Tibial nerve (tissue), 4 donors: Measurements from ENCODE around the gene EIF4E. TPM values are rescaled to one million over a fixed set of nuclear protein-coding genes. Genes with fewer than 3 reads are reported as not detected.
A peak's percentile ranks its signal among the peaks of the same experiment; 100 is the strongest.
"Not testable (repeated sequence)": the region's sequence is repeated elsewhere in the genome, so short reads cannot be mapped to it uniquely, and the experiment has no call there.

Source experiments
- DNase-seq, 2 donors: peaks; one replicate each; pipeline ENCODE4 v3.0.0-alpha.2; 2019; ENCODE audit warnings: low spot score in 2 of 2
- H3K27ac ChIP-seq, 4 donors: fragments of 200-600 bp; sonication (generic) in 3 of 4; one replicate each; pipeline ENCODE4 v1.5.1; 2017 to 2019; ENCODE audit warnings: mild to moderate bottlenecking in 1 of 4
- H3K27me3 ChIP-seq, 2 donors: fragments of 200-600 bp; sonication (generic) in 1 of 2; one replicate each; pipeline versions ENCODE4 v1.5.1 to v1.6.0; 2017 to 2019
- H3K36me3 ChIP-seq, 3 donors: fragments of 200-600 bp; sonication (generic); one replicate each; pipeline ENCODE4 v1.5.1; 2018 to 2019
- H3K4me1 ChIP-seq, 4 donors: fragments of 200-600 bp; sonication (generic) in 3 of 4; one replicate each; pipeline ENCODE4 v1.5.1; 2017 to 2019
- H3K4me3 ChIP-seq, 4 donors: fragments of 200-600 bp; sonication (generic) in 3 of 4; one replicate each; pipeline ENCODE4 v1.5.1; 2017 to 2019; ENCODE audit warnings: mild to moderate bottlenecking in 1 of 4, moderate library complexity in 1 of 4
- H3K9me3 ChIP-seq, 4 donors: fragments of 200-600 bp; sonication (generic) in 3 of 4; one replicate each; pipeline ENCODE4 v1.5.1; 2017 to 2019
- CTCF ChIP-seq, 5 experiments: fragments of 200-600 bp in 3 of 5; fragments of 450-650 bp in 2 of 5; sonication (generic) in 3 of 5; IDR thresholded peaks; one replicate each; pipeline ENCODE4 v1.5.1; 2016 to 2019; ENCODE audit warnings: antibody characterized with exemption in 5 of 5, mild to moderate bottlenecking in 3 of 5, moderate library complexity in 2 of 5
- EP300 ChIP-seq, 2 donors: sonication (generic); formaldehyde crosslinking; IDR thresholded peaks; one replicate each; pipeline ENCODE4 v1.6.1; 2017; ENCODE audit warnings: antibody characterized with exemption in 2 of 2, mild to moderate bottlenecking in 1 of 2
- POLR2A ChIP-seq, 2 donors: fragments of 450-650 bp; IDR thresholded peaks; one replicate each; pipeline ENCODE4 v1.6.1; 2017; ENCODE audit warnings: antibody characterized with exemption in 2 of 2, mild to moderate bottlenecking in 2 of 2, moderate library complexity in 2 of 2
- whole genome bisulfite sequencing, 2 donors: methylation state at CpG; one replicate each; pipeline ENCODE4 v1.1.5; 2018; 5-methylcytosine and 5-hydroxymethylcytosine counted together
- total RNA-seq, 4 donors: library from RNA; depleted of rRNA; stranded (reverse); fragments of >200 nt; gene quantifications; one replicate each; pipeline ENCODE4 v1.1.0, GENCODE V29; 2016

Gene EIF4E
- total RNA-seq, 4 donors from 2014 or later = 49.6 to 73.0 (median 63.6) TPM

DNA sequence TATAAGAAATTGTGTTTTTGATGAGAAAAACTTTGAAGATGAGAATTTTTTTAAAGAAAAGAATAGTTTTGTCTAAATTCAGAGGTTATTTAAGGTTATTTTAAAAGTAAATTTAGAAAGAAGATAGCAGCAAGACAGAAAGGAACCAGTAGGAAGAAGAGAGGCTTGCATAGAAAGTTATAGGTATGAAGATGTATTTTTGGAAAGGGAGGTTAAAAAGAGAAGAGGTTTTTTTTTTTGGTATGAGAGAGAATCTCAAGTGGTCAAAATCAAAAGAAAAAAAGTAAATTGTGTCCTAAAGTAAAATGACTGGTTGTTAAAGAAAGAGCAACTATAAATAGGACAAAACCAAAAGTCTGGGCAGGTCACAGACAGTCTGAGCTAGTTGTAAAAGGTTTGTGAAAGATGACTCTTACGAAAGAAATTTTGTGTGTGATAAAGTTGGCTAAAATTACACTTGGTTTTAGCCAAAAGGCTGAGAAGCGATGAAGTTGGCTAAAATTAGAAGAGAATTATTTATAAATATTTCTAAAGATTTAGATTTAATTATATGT is 16.4 kb upstream of the EIF4E start:
- Histone ChIP-seq H3K27me3 (no peaks in the 10 kb centered on the region), H3K4me1 (no peaks in the 10 kb centered on the region), H3K27ac (no peak overlapping the region), H3K9me3 (no peaks in the 10 kb centered on the region), H3K4me3 (no peak overlapping the region), H3K36me3 (no peaks in the 10 kb centered on the region)
- 84 to 90% methylated on average over 2 of the region's 2 CpGs for WGBS, 2 donors
- DNase-seq = no peak
- no peak for TF ChIP-seq POLR2A (IDR thresholded peaks at IDR 0.05)
- TF ChIP-seq CTCF (IDR thresholded peaks at IDR 0.05) = no peak
- no peak for TF ChIP-seq EP300 (IDR thresholded peaks at IDR 0.05)

DNA sequence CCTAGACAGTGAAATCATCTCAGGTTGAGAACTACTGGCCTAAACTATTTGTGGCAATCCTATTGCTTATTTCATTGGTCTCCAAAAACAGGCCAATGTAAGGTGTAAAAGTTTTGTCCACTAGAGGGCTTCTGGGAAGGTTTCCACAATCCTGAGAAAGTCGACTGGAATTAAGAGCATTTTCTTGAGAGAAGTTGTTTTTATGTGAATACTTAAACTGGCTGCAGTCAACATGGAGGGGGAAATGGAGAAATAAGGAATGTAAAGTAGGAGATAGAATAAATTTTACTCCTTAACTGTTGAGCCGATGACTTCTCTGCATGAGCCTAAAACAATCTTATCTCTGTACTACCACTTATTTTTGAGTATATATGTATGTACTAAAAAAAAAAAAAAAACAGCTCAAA is 11.0 kb upstream of the EIF4E start:
- Histone ChIP-seq H3K9me3 (no peaks in the 10 kb centered on the region), H3K27ac (no peak overlapping the region), H3K4me3 (no peak overlapping the region), H3K4me1 (no peaks in the 10 kb centered on the region), H3K27me3 (no peaks in the 10 kb centered on the region), H3K36me3 (no peaks in the 10 kb centered on the region)
- TF ChIP-seq EP300 (IDR thresholded peaks at IDR 0.05) (no peak), CTCF (IDR thresholded peaks at IDR 0.05) (peak; percentile 59 to 72 (median 64))
- 40 to 43% methylated on average over 2 of the region's 2 CpGs for whole genome bisulfite sequencing, 2 donors
- DNase-seq = peak in 1 of 2 donors; percentile 36

DNA sequence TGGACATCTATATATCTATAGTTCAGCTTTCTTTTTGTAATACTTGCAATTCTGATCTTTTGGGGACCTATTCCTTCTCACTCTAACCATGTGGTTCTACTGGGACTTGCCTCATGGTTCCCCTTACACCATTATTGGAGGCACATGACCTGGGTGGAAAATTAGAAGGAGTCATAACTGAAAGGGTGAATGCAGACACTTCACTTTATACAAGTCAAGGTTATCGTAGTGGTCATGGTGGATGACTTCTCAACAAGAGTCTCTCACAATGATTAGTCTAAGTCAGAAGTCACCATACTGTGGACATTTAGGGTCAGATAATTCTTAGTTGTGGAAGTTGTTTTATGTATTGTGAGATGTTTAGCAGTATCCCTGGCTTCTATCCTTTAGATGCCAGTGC is 10.5 kb upstream of the EIF4E start:
- H3K9me3 ChIP-seq = no peaks in the 10 kb centered on the region

DNA sequence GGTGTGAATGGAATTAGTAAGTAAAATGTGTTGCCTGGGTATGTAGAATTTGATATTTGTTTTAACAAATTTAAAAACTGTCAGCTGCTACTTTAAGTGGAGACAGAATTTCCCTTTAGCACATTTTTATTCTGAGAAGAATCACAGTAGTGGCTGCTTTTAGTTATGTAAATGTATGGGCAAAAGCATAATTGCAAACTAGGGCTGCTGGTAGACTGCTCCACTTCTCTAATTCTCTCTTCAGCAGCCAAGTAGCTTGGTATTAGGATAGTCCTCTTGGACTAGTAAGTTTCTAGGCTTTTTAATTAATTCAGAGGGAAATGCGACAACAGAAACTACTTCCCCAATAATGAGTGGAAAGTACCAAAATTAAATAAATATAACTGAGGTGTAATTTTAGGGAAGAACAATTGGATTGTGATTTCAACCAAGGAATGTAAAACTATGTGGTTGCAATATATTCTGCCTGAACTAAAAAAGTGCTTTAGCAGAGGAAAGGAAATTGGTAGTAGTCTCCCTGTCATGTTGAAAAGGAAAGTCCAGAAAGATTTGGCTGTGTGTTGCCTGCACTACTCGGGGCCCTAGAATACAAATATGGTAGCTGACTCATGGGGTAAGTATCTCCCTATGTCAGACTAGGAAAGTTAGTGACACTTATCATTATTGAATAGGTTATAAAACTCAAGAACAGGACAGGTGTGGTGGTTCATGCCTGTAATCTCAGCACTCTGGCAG is 9.2 kb upstream of the EIF4E start:
- Histone ChIP-seq H3K27ac (no peak overlapping the region), H3K4me3 (no peak overlapping the region), H3K27me3 (no peaks in the 10 kb centered on the region), H3K36me3 (no peaks in the 10 kb centered on the region), H3K9me3 (no peaks in the 10 kb centered on the region), H3K4me1 (no peaks in the 10 kb centered on the region)
- TF ChIP-seq CTCF (IDR thresholded peaks at IDR 0.05) (no peak), EP300 (IDR thresholded peaks at IDR 0.05) (no peak), POLR2A (IDR thresholded peaks at IDR 0.05) (no peak)
- WGBS, 2 donors = 73 to 76% methylated on average over 2 of the region's 2 CpGs
- no peak for DNase-seq

More for the DNA sequence above, 10.5 kb upstream of the EIF4E start:
- no peak overlapping the region for H3K27ac ChIP-seq
- no peaks in the 10 kb centered on the region for H3K27me3 ChIP-seq
- H3K4me3 ChIP-seq = no peak overlapping the region
- TF ChIP-seq CTCF (IDR thresholded peaks at IDR 0.05) (no peak), POLR2A (IDR thresholded peaks at IDR 0.05) (no peak), EP300 (IDR thresholded peaks at IDR 0.05) (no peak)
- no peaks in the 10 kb centered on the region for H3K36me3 ChIP-seq
- no peaks in the 10 kb centered on the region for H3K4me1 ChIP-seq
- DNase-seq = no peak
- WGBS, 2 donors = 88% methylated on average over 1 of the region's 1 CpG

DNA sequence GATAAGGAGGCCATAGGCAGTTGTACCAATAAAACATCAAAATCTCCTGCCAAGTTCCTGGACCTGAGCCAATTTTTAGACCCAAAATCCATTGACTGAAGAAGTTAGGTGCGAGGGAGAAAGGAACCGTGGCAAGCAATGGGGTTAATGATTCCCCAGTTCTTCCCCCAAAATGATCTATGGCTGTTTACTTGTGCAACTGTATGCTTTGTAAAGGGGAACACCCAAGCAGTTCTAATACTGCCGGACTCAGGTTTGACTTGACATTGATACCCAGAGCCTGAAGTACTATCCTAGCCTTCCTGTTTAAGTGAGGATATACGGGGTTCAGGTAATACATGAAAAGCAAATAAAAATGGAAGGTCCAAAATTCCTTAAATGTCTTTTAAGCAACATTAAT is 6.7 kb upstream of the EIF4E start:
- peaks cover 0 to 2% (median 0%) of the 10 kb centered on the region in 4 donors for H3K4me1 ChIP-seq
- H3K36me3 ChIP-seq = no peaks in the 10 kb centered on the region
- no peak for TF ChIP-seq CTCF (IDR thresholded peaks at IDR 0.05)
- TF ChIP-seq POLR2A (IDR thresholded peaks at IDR 0.05) = no peak
- no peak for TF ChIP-seq EP300 (IDR thresholded peaks at IDR 0.05)
- DNase-seq = no peak
- no peak overlapping the region for H3K4me3 ChIP-seq
- no peaks in the 10 kb centered on the region for H3K27me3 ChIP-seq
- H3K9me3 ChIP-seq = no peaks in the 10 kb centered on the region
- WGBS, 2 donors = 86 to 89% methylated on average over 4 of the region's 4 CpGs
- H3K27ac ChIP-seq = no peak overlapping the region

GRCh38 chr4:98934851-98935250 is 5.9 kb upstream of the EIF4E start:
- not testable (repeated sequence) for H3K9me3 ChIP-seq, H3K27me3 ChIP-seq, H3K36me3 ChIP-seq, H3K27ac ChIP-seq, DNase-seq, H3K4me1 ChIP-seq, H3K4me3 ChIP-seq
- 96% methylated on average over 7 of the region's 7 CpGs for WGBS, 2 donors
